ENCODE measurements around the gene GRAMD2A. TPM values are rescaled to one million over a fixed set of nuclear protein-coding genes. Genes with fewer than 3 reads are reported as not detected.

Gene GRAMD2A
- not detected for total RNA-seq

DNA sequence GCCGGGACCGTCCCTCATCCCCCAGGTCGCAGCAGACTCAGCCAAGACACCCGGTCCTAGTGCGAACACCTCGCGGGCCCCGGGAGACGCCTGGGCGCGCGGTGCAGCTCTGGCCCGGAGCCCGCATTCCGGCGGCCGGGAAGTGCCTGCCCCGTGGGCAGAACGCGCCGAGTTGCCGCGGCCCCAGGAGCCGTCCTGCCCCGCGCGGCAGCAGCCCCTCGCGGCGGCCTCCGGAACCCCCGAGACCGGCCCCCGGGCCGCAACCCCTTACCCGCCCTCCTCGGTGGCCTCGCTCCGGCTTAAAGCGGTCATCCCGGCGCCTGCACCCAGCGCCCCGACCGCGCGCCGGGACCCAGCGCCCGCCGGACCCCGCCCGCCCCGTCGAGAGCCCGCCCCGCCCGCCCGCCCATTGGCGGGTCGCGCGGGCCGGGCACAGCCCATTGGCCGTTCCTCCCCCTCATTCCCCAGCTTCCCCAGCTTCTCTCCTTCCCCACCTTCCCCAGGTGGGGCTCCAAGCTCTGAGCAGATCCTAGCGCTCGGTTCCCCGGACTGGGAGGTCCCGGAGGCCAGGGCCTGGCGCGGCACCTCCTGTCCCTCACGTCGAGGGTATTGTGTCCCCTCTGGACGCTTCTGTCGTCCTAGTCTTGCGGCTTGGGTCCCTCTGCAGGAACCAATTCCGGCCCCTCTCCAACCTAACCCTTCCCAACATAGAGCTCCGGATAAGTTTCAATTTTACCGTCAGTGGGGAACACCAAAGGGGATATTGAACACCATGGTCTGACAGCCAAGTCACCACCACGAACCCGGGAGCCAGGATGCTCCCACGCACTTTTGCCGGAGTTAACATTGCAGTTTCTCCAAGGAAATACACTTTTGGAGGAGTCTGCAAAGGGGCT lies at the start of gene GRAMD2A:
GRAMD2A (minus strand) TSS at position 328 of the 896 bp plus-strand sequence.
- H3K9me3 Mint-ChIP-seq, result no peaks in the 10 kb centered on the region
- peak within 1 kb of the TSS; percentile 69 for H3K4me3 Mint-ChIP-seq
- DNase-seq (peak; percentile 43), ATAC-seq (ENCODE audit: low read depth) (peak; percentile 15)
- POLR2A ChIA-PET, result interaction anchor here (1.2 to 1.7 kb wide), 2 partner anchors 30 to 32 kb away, joined by 4 read pairs; no protein-coding TSS in a partner anchor
- H3K27me3 Mint-ChIP-seq, result peaks cover 18% of the 10 kb centered on the region
- H3K4me1 Mint-ChIP-seq, result peaks cover 10% of the 10 kb centered on the region
- H3K27ac Mint-ChIP-seq, result no peak within 1 kb of the TSS
- H3K36me3 Mint-ChIP-seq, result peaks cover 26% of the 10 kb centered on the region

DNA sequence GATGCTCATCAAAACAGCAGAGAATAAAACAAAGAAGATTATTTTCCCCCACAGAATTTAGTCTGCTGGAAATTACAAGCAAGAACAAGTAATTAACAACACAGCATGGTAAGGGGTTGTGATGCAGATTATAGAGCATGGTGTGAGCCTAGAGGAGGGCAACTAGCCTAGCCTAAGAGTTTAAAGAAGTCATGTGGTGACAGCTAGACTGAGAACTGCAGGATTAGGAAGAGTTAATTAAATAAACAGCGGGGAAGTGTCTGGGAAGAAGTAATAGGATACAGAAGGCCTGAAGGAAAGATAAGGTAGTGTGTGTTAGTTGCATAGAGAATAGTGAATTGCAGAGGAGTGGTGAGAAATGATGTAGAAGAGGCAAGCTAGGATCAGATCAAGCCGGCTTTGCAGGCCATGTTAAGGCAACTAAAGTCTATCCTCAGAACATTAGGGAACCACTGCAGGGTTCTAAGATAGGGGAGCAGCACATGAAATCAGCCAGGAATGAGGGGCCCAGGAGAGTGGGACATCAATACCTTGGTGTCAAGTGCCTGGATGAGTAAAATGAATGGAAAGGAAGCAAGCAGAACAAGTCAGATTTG lies 45.3 kb upstream of the GRAMD2A start:
- no peak for DNase-seq
- Mint-ChIP-seq H3K27me3 (no peaks in the 10 kb centered on the region), H3K4me3 (no peak overlapping the region), H3K27ac (no peak overlapping the region), H3K36me3 (peaks cover 19% of the 10 kb centered on the region), H3K9me3 (no peaks in the 10 kb centered on the region), H3K4me1 (peaks cover 2% of the 10 kb centered on the region)
- POLR2A ChIA-PET, result interaction anchor here (5.2 kb wide), 1 partner anchor 12 kb away, joined by 25 read pairs; the partner anchor contains the start of gene PKM
- ATAC-seq (ENCODE audit: low read depth), result no peak

DNA sequence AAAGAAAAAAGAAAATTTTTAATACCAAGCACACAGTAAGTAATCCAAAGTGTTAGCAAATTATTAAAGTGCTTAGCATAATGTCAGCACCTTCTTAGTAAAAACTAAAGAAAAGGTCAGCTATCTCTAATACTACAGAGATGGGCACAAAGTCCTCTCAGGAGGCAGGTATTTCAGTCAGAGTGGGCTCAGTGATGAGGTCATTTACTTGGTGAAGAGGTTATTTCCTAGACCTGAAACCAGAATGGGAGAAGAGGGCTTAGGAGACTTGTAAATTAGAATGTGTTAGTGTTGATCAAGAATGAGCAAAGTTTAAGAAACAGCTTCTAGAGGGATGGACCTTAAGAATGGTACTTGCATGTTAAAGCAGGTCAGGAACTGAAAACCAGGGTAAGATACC lies 42.1 kb upstream of the GRAMD2A start:
- Mint-ChIP-seq H3K9me3 (no peaks in the 10 kb centered on the region), H3K27me3 (no peaks in the 10 kb centered on the region), H3K4me1 (peaks cover 21% of the 10 kb centered on the region), H3K36me3 (peaks cover 17% of the 10 kb centered on the region), H3K27ac (no peak overlapping the region), H3K4me3 (no peak overlapping the region)
- no peak for ATAC-seq (ENCODE audit: low read depth)
- POLR2A ChIA-PET, result interaction anchor here (0.6 to 5.2 kb wide), 3 partner anchors 9 to 16 kb away, joined by 3 to 25 read pairs (median 6); partner anchors contain the start of gene PKM
- DNase-seq, result no peak

DNA sequence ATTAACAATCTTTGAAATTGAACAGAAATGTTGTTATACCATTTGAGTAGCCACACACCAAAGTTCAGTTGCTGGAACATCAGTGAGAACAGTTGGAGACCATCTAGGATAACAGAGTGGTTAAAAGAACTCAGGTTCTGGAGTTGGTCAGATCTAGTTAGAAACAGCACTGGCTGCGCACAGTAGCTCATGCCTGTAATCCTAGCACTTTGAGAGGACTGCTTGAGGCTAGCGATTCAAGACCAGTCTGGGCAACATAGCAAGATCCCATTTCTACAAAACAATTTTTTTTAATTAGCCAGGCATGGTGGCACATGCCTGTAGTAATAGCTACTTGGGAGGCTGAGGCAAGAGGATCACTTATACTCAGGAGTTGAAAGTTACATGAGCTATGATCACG lies 41.0 kb upstream of the GRAMD2A start:
- Mint-ChIP-seq H3K36me3 (peaks cover 17% of the 10 kb centered on the region), H3K27ac (no peak overlapping the region), H3K4me3 (no peak overlapping the region), H3K9me3 (no peaks in the 10 kb centered on the region), H3K27me3 (no peaks in the 10 kb centered on the region), H3K4me1 (peaks cover 21% of the 10 kb centered on the region)
- POLR2A ChIA-PET, result interaction anchor here (0.6 to 5.2 kb wide), 2 partner anchors 8 to 11 kb away, joined by 3 to 25 read pairs; partner anchors contain the start of gene PKM
- no peak for ATAC-seq (ENCODE audit: low read depth)
- DNase-seq, result no peak

DNA sequence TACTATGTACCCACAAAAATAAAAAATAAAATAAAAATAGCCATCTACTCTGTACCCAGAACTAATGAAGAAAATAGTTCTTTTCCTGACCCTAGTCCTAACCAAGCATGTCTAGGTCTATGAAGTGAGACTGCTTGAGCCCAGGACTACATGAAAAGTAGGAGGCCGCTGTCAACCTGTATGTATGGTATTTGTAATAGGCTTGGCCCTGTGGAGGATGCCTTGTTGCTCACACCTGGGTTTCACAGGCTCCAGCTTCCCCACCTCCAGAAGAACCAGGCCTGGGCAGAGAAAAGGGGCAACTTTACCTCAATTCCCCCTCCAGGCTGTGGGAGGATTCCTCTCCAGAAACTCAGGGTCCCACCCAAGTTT lies 40.3 kb upstream of the GRAMD2A start:
- Mint-ChIP-seq H3K4me1 (peaks cover 23% of the 10 kb centered on the region), H3K27me3 (no peaks in the 10 kb centered on the region), H3K9me3 (no peaks in the 10 kb centered on the region), H3K27ac (no peak overlapping the region), H3K4me3 (peak overlapping the region; percentile 60), H3K36me3 (peaks cover 14% of the 10 kb centered on the region)
- POLR2A ChIA-PET, result no interaction called here
- ATAC-seq (ENCODE audit: low read depth), result peak; percentile 32
- no peak for DNase-seq

DNA sequence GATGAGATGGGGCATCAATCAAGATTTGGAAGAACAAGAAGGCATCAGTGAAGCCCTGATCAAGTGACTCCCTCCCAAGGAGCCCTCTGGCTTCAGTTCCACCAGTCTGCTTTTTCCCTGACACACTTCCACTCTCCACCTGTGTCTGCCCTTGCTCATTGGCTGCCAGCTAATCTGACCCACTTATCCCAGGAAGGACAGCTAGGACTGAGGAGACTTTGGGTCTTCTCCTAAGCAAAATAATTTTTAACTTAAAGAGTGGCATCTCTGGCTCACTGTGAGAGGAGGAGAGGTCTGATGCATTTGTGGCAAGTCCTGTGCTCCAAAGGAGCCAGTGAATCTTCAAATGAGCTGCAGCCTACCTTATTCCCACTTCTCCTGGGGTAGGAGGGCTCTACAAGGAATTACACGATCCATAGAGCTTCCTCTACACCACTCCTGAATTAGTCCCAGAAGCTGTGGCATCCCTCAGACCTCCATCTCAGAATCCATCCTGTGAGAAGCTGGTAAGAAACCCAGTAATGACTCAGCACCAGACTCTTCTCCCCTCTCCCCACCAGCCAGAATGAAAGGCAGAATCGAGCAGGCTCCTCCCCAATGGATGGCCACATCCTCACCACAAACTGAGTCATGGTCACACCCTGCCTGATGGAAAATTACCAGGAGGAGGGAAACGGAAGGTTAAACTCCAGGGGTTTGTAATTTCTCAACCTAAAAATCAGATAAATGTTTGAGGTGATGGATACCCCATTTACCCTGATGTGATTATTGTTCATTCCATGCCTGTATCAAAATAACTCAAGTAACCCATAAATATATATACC lies 39.7 kb upstream of the GRAMD2A start:
- peaks cover 13% of the 10 kb centered on the region for H3K36me3 Mint-ChIP-seq
- ATAC-seq (ENCODE audit: low read depth), result peak; percentile 77
- peak; percentile 55 for DNase-seq
- H3K27me3 Mint-ChIP-seq, result no peaks in the 10 kb centered on the region
- H3K4me1 Mint-ChIP-seq, result peaks cover 29% of the 10 kb centered on the region
- peak overlapping the region; percentile 63 for H3K27ac Mint-ChIP-seq
- no peaks in the 10 kb centered on the region for H3K9me3 Mint-ChIP-seq
- H3K4me3 Mint-ChIP-seq, result peak overlapping the region; percentile 60
- POLR2A ChIA-PET, result interaction anchor here (1.3 kb wide), 1 partner anchor 10 kb away, joined by 12 read pairs; no protein-coding TSS in a partner anchor

DNA sequence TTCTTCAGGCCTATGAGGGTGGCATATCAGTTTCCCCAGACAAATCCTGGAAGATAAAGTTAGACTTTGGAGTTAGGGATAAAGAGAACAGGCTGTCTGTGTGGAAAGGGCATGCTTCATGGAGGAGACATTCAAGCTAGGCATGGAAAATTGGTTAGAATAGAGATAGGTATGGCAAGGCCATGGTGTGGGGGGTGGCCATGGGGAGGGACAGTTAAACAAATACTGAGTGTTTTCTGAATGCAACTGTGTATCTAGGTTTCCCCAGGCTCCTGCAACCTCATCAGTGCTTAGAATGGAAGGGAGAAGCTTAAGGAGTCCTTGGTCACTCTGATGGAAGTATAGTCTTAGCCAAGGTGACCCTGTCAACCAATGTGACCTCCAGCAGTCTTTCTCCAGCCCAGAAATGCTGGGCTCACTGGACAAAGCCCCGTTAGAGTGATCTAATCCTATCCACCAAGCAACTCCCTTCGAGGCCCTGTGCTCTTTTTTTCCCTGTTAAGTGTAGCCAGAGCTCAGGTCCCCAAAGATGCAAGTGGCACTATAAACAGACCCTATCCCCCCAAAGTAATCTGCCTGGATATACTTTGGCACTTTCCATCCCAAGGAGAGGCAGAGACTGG lies 38.9 kb upstream of the GRAMD2A start:
- Mint-ChIP-seq H3K36me3 (peaks cover 10% of the 10 kb centered on the region), H3K4me3 (peak overlapping the region; percentile 60), H3K4me1 (peaks cover 35% of the 10 kb centered on the region), H3K9me3 (no peaks in the 10 kb centered on the region), H3K27ac (no peak overlapping the region), H3K27me3 (no peaks in the 10 kb centered on the region)
- DNase-seq (no peak), ATAC-seq (ENCODE audit: low read depth) (no peak)
- POLR2A ChIA-PET, result interaction anchor here (1.3 kb wide), 1 partner anchor 9 kb away, joined by 12 read pairs; no protein-coding TSS in a partner anchor

DNA sequence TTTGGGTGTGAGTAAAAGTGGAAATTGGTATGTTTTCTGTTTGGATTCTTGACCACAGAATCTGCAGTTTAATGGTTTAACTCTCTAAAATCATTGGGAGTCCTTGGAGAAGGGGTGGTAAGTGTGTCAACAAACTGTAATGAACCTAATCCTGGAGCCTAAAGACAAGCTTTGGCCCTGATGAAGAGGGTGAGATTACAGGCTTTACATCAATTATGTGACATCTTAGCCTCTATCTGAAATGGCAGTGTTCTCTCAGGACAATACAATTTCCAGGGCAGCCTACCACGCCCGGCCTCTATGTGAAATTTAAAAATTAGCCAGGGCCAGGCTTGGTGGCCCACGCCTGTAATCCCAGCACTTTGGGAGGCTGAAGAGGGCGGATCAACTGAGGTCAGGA lies 37.7 kb upstream of the GRAMD2A start:
- no peak for DNase-seq
- ATAC-seq (ENCODE audit: low read depth), result no peak
- POLR2A ChIA-PET, result no interaction called here
- Mint-ChIP-seq H3K4me1 (peaks cover 37% of the 10 kb centered on the region), H3K9me3 (no peaks in the 10 kb centered on the region), H3K27ac (no peak overlapping the region), H3K36me3 (peaks cover 4% of the 10 kb centered on the region), H3K27me3 (no peaks in the 10 kb centered on the region), H3K4me3 (no peak overlapping the region)

DNA sequence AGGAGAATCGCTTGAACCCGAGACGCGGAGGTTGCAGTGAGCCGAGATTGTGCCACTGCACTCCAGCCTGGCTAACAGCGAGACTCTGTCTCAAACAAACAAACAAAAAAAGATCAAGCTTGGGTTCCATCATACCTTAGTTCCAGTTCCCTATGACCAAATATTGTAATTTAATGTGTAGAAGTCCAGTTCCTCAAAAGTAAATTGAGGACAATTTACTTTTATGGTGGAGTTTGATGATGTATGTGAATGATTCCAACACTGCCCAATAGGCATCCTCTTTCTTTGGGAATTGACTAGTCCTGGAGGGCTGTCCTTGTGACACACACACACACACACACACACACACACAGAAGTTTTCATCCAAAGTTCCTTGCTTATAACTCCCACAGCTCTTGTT lies 36.2 kb upstream of the GRAMD2A start:
- Mint-ChIP-seq H3K4me1 (peaks cover 38% of the 10 kb centered on the region), H3K9me3 (no peaks in the 10 kb centered on the region), H3K4me3 (no peak overlapping the region), H3K27me3 (no peaks in the 10 kb centered on the region), H3K36me3 (peaks cover 9% of the 10 kb centered on the region), H3K27ac (no peak overlapping the region)
- DNase-seq (no peak), ATAC-seq (ENCODE audit: low read depth) (no peak)
- POLR2A ChIA-PET, result interaction anchor here (0.7 kb wide), 1 partner anchor 229 kb away, joined by 3 read pairs; no protein-coding TSS in a partner anchor

DNA sequence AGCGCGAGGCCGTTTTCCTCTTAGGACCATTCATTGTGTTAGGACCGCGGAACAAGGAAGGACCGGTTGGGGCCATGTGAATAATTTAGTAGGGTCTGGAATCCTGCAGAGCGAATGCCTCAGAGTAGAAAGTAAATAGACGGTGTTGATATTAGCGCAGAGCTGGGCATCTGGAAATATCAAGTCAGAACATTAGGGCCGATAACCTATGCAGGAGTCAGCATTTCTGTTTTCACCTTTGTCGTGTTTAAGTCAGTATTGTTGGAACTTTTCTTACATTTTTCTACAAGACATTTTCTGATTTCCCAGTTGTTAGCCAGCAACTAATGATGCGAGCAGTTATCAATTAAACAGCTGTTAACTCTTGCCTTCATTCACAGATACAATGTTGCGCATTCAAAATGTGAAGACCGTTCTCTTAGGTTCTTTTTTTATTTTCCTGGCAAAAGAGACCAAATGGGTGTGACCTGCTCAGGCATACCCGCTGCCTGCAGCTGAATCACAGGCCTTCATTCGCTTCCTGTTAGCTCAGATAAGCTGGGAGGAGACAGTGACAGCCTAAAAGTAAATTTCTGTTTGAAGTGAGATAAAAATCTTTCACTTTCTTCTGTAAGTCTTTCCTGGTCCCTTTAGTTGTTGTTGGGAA lies 34.4 kb upstream of the GRAMD2A start:
- no peak for ATAC-seq (ENCODE audit: low read depth)

DNA sequence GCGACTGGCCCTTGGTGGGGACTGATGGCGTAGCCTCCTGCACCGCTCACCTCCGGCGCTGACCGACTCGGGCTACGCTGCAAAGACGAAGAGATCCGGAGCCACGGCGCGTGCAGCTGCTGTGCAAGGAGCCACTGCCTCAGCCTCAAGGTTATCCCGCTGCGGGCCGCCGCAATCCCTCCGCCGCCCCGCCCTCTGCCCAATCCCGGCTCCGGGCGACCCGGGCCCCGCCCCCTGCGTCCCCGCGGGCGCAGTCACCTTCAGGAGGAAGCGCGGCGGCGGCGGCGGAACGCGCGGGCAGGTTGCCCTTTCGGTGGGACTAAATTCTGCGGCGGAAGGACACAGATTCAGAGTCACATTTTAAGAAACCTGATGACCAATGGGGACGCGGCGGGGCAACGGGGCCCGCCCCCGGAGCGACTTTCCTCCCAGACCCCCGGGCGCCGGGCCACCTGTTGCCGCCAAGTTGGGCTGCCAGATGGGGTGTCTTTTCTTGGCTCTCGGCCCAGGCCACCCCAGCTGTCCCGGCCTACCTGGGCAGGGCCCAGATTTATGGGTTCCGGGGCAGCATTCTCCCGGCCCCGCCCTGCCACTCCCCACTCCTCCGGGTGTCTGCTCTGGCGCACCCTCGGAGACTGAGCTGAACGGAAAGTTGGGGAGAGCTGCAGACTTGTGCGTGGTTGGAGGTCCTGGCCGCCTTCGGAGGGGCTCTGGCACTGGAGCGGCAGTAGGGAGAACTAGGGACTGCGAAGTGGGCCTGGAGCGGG lies 33.7 kb upstream of the GRAMD2A start, which contains the start of gene PKM:
PKM (minus strand) TSS at position 125 of the 767 bp plus-strand sequence. CDS start 12,093 bp downstream, outside the sequence.
- peaks cover 14% of the 10 kb centered on the region for H3K36me3 Mint-ChIP-seq
- H3K27me3 Mint-ChIP-seq, result no peaks in the 10 kb centered on the region
- H3K9me3 Mint-ChIP-seq, result no peaks in the 10 kb centered on the region
- ATAC-seq (ENCODE audit: low read depth) (peak; percentile 58), DNase-seq (peak; percentile 98)
- H3K4me1 Mint-ChIP-seq, result peaks cover 38% of the 10 kb centered on the region
- POLR2A ChIA-PET, result interaction anchor here (0.6 to 3.8 kb wide), 12 partner anchors 9 to 243 kb away, joined by 3 to 25 read pairs (median 4); partner anchors contain the start of genes ARIH1, HEXA and PARP6
- peak within 1 kb of the TSS; percentile 100 for H3K4me3 Mint-ChIP-seq
- peak within 1 kb of the TSS; percentile 99 for H3K27ac Mint-ChIP-seq

More for the DNA sequence above, 34.4 kb upstream of the GRAMD2A start:
- Mint-ChIP-seq H3K27ac (peak overlapping the region; percentile 99), H3K27me3 (no peaks in the 10 kb centered on the region), H3K36me3 (peaks cover 11% of the 10 kb centered on the region), H3K4me3 (peak overlapping the region; percentile 100), H3K9me3 (no peaks in the 10 kb centered on the region), H3K4me1 (peaks cover 41% of the 10 kb centered on the region)
- POLR2A ChIA-PET, result interaction anchor here (0.8 to 3.8 kb wide), 5 partner anchors 9 to 134 kb away, joined by 3 to 25 read pairs (median 4); no protein-coding TSS in a partner anchor
- DNase-seq, result no peak

Data from activated naive CD8-positive, alpha-beta T cell treated with anti-CD3 and anti-CD28 coated beads, Interleukin-2, amount 10 ng/mL, durations not matched to agents 7 days and 5 days (primary cell).